ENCODE results near the gene LEMD2. TPM values are rescaled to one million over a fixed set of nuclear protein-coding genes. Genes with fewer than 3 reads are reported as not detected.

Gene LEMD2
- total and polyA plus RNA-seq, 5 donors from 2014 or later = 25.7 to 102 (median 32.1) TPM

- Histone ChIP-seq H3K4me3 (ENCODE audit: low read depth, low read length) (no peak overlapping the region), H3K4me1 (ENCODE audit: control insufficient read depth, insufficient read depth, low read length, poor library complexity, severe bottlenecking) (no peaks in the 10 kb centered on the region), H3K36me3 (ENCODE audit: control insufficient read depth, insufficient read depth, low read length) (no peaks in the 10 kb centered on the region), H3K9me3 (ENCODE audit: control insufficient read depth in 2 of 2, low read length in 2 of 2) (no peaks in the 10 kb centered on the region), H3K27me3 (ENCODE audit: control insufficient read depth, insufficient read depth, low read length) (peaks cover 4% of the 10 kb centered on the region), H3K27ac (ENCODE audit: insufficient read depth, low read length, poor library complexity, severe bottlenecking) (no peak overlapping the region)
- no peak overlapping the region for H3K4me3 Mint-ChIP-seq
- DNase-seq (no peak), ATAC-seq (ENCODE audit: low read depth in 2 of 2) (no peak)
- peaks cover 35% of the 10 kb centered on the region for H3K27me3 Mint-ChIP-seq
- peaks cover 0 to 14% (median 3%) of the 10 kb centered on the region in 4 donors for H3K4me1 Mint-ChIP-seq
- no peak overlapping the region for H3K27ac Mint-ChIP-seq
- no peaks in the 10 kb centered on the region for H3K9me3 Mint-ChIP-seq
- no peaks in the 10 kb centered on the region for H3K36me3 Mint-ChIP-seq
Observed at GRCh38 chr6:33727126-33727525, 61.8 kb downstream of the LEMD2 start.

- no peak overlapping the region for H3K4me3 ChIP-seq (ENCODE audit: low read depth, low read length)
- no peak overlapping the region for H3K27ac ChIP-seq (ENCODE audit: insufficient read depth, low read length, poor library complexity, severe bottlenecking)
- DNase-seq (no peak), ATAC-seq (ENCODE audit: low read depth in 2 of 2) (no peak)
- Mint-ChIP-seq H3K9me3 (no peaks in the 10 kb centered on the region), H3K27me3 (peaks cover 40% of the 10 kb centered on the region), H3K4me3 (no peak overlapping the region), H3K4me1 (peaks cover 0 to 14% (median 3%) of the 10 kb centered on the region in 4 donors), H3K36me3 (no peaks in the 10 kb centered on the region), H3K27ac (no peak overlapping the region)
- H3K36me3 ChIP-seq (ENCODE audit: control insufficient read depth, insufficient read depth, low read length) = no peaks in the 10 kb centered on the region
- H3K27me3 ChIP-seq (ENCODE audit: control insufficient read depth, insufficient read depth, low read length) = peaks cover 4% of the 10 kb centered on the region
- H3K9me3 ChIP-seq (ENCODE audit: control insufficient read depth in 2 of 2, low read length in 2 of 2) = no peaks in the 10 kb centered on the region
- H3K4me1 ChIP-seq (ENCODE audit: control insufficient read depth, insufficient read depth, low read length, poor library complexity, severe bottlenecking) = no peaks in the 10 kb centered on the region
Observed at GRCh38 chr6:33726696-33727095, 62.2 kb downstream of the LEMD2 start.

- Mint-ChIP-seq H3K4me1 (peaks cover 0 to 14% (median 3%) of the 10 kb centered on the region in 4 donors), H3K9me3 (no peaks in the 10 kb centered on the region), H3K4me3 (no peak overlapping the region), H3K27me3 (peaks cover 44% of the 10 kb centered on the region), H3K36me3 (no peaks in the 10 kb centered on the region), H3K27ac (no peak overlapping the region)
- DNase-seq = no peak
- Histone ChIP-seq H3K9me3 (ENCODE audit: control insufficient read depth in 2 of 2, low read length in 2 of 2) (no peaks in the 10 kb centered on the region), H3K4me1 (ENCODE audit: control insufficient read depth, insufficient read depth, low read length, poor library complexity, severe bottlenecking) (no peaks in the 10 kb centered on the region), H3K4me3 (ENCODE audit: low read depth, low read length) (no peak overlapping the region), H3K36me3 (ENCODE audit: control insufficient read depth, insufficient read depth, low read length) (no peaks in the 10 kb centered on the region), H3K27ac (ENCODE audit: insufficient read depth, low read length, poor library complexity, severe bottlenecking) (no peak overlapping the region), H3K27me3 (ENCODE audit: control insufficient read depth, insufficient read depth, low read length) (peaks cover 4% of the 10 kb centered on the region)
- ATAC-seq (ENCODE audit: low read depth in 2 of 2) = no peak
Observed at GRCh38 chr6:33725891-33726673, 62.8 kb downstream of the LEMD2 start.

DNA sequence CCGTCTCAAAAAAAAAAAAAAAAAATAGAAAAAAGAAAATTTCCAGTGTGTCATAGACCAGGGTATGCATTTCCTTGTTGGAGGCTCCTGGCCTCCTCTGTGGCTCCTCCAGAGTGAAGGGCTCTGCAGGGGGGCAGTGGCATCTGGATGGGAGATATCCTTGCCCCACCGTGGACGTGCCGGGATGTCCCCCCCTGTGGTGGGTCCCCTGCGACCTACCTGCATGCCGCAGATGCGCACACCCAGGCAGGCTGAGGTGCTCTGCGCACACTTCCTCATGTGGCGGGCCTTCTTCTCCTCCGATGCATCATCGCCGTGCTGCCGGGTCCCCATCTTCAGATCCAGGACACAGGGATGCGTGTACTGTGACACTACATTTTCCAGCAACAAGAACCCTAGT lies 63.7 kb downstream of the LEMD2 start:
- DNase-seq (no peak), ATAC-seq (ENCODE audit: low read depth in 2 of 2) (no peak)
- Mint-ChIP-seq H3K4me3 (no peak overlapping the region), H3K27ac (no peak overlapping the region), H3K27me3 (peaks cover 48% of the 10 kb centered on the region), H3K36me3 (no peaks in the 10 kb centered on the region), H3K4me1 (peaks cover 0 to 14% (median 3%) of the 10 kb centered on the region in 4 donors), H3K9me3 (no peaks in the 10 kb centered on the region)
- no peak overlapping the region for H3K27ac ChIP-seq (ENCODE audit: insufficient read depth, low read length, poor library complexity, severe bottlenecking)
- no peaks in the 10 kb centered on the region for H3K9me3 ChIP-seq (ENCODE audit: control insufficient read depth in 2 of 2, low read length in 2 of 2)
- no peaks in the 10 kb centered on the region for H3K36me3 ChIP-seq (ENCODE audit: control insufficient read depth, insufficient read depth, low read length)
- H3K4me1 ChIP-seq (ENCODE audit: control insufficient read depth, insufficient read depth, low read length, poor library complexity, severe bottlenecking) = no peaks in the 10 kb centered on the region
- no peak overlapping the region for H3K4me3 ChIP-seq (ENCODE audit: low read depth, low read length)
- H3K27me3 ChIP-seq (ENCODE audit: control insufficient read depth, insufficient read depth, low read length) = peaks cover 6% of the 10 kb centered on the region

- no peaks in the 10 kb centered on the region for H3K36me3 ChIP-seq (ENCODE audit: control insufficient read depth, insufficient read depth, low read length)
- H3K4me3 ChIP-seq (ENCODE audit: low read depth, low read length) = no peak overlapping the region
- H3K36me3 Mint-ChIP-seq = no peaks in the 10 kb centered on the region
- peaks cover 0 to 14% (median 3%) of the 10 kb centered on the region in 4 donors for H3K4me1 Mint-ChIP-seq
- ATAC-seq (ENCODE audit: low read depth in 2 of 2) (no peak), DNase-seq (no peak)
- peaks cover 50% of the 10 kb centered on the region for H3K27me3 Mint-ChIP-seq
- no peaks in the 10 kb centered on the region for H3K4me1 ChIP-seq (ENCODE audit: control insufficient read depth, insufficient read depth, low read length, poor library complexity, severe bottlenecking)
- H3K27ac ChIP-seq (ENCODE audit: insufficient read depth, low read length, poor library complexity, severe bottlenecking) = no peak overlapping the region
- no peaks in the 10 kb centered on the region for H3K9me3 Mint-ChIP-seq
- no peaks in the 10 kb centered on the region for H3K9me3 ChIP-seq (ENCODE audit: control insufficient read depth in 2 of 2, low read length in 2 of 2)
- H3K4me3 Mint-ChIP-seq = no peak overlapping the region
- peaks cover 6% of the 10 kb centered on the region for H3K27me3 ChIP-seq (ENCODE audit: control insufficient read depth, insufficient read depth, low read length)
- H3K27ac Mint-ChIP-seq = no peak overlapping the region
Observed at GRCh38 chr6:33724102-33725023, 64.6 kb downstream of the LEMD2 start.

GRCh38 chr6:33723371-33724085 lies 65.4 kb downstream of the LEMD2 start:
- DNase-seq (no peak), ATAC-seq (ENCODE audit: low read depth in 2 of 2) (no peak)
- Mint-ChIP-seq H3K27ac (no peak overlapping the region), H3K9me3 (no peaks in the 10 kb centered on the region), H3K36me3 (no peaks in the 10 kb centered on the region), H3K4me1 (peaks cover 0 to 14% (median 3%) of the 10 kb centered on the region in 4 donors), H3K4me3 (no peak overlapping the region), H3K27me3 (peaks cover 55% of the 10 kb centered on the region)
- H3K4me3 ChIP-seq (ENCODE audit: low read depth, low read length) = no peak overlapping the region
- H3K36me3 ChIP-seq (ENCODE audit: control insufficient read depth, insufficient read depth, low read length) = no peaks in the 10 kb centered on the region
- no peak overlapping the region for H3K27ac ChIP-seq (ENCODE audit: insufficient read depth, low read length, poor library complexity, severe bottlenecking)
- no peaks in the 10 kb centered on the region for H3K4me1 ChIP-seq (ENCODE audit: control insufficient read depth, insufficient read depth, low read length, poor library complexity, severe bottlenecking)
- H3K27me3 ChIP-seq (ENCODE audit: control insufficient read depth, insufficient read depth, low read length) = peaks cover 6% of the 10 kb centered on the region
- H3K9me3 ChIP-seq (ENCODE audit: control insufficient read depth in 2 of 2, low read length in 2 of 2) = no peaks in the 10 kb centered on the region

- Mint-ChIP-seq H3K27me3 (peaks cover 48% of the 10 kb centered on the region), H3K4me3 (no peak overlapping the region), H3K36me3 (no peaks in the 10 kb centered on the region)
Observed at GRCh38 chr6:33722103-33722623, 66.8 kb downstream of the LEMD2 start.

More at GRCh38 chr6:33722103-33722623, 66.8 kb downstream of the LEMD2 start:
- Mint-ChIP-seq H3K27ac (no peak overlapping the region), H3K9me3 (no peaks in the 10 kb centered on the region), H3K4me1 (peaks cover 0 to 14% (median 3%) of the 10 kb centered on the region in 4 donors)
- H3K9me3 ChIP-seq (ENCODE audit: control insufficient read depth in 2 of 2, low read length in 2 of 2) = no peaks in the 10 kb centered on the region
- no peak for ATAC-seq (ENCODE audit: low read depth in 2 of 2)
- H3K4me1 ChIP-seq (ENCODE audit: control insufficient read depth, insufficient read depth, low read length, poor library complexity, severe bottlenecking) = no peaks in the 10 kb centered on the region
- no peak for DNase-seq
- H3K36me3 ChIP-seq (ENCODE audit: control insufficient read depth, insufficient read depth, low read length) = no peaks in the 10 kb centered on the region
- H3K27ac ChIP-seq (ENCODE audit: insufficient read depth, low read length, poor library complexity, severe bottlenecking) = no peak overlapping the region
- peaks cover 6% of the 10 kb centered on the region for H3K27me3 ChIP-seq (ENCODE audit: control insufficient read depth, insufficient read depth, low read length)
- H3K4me3 ChIP-seq (ENCODE audit: low read depth, low read length) = no peak overlapping the region

All from CD4-positive, CD25-positive, alpha-beta regulatory T cell (primary cell).